HUDEP-2 (cell line): ENCODE measurements around the gene GOLGA8K.
"Not testable (repeated sequence)": the region's sequence is repeated elsewhere in the genome, so short reads cannot be mapped to it uniquely, and the experiment has no call there.

Source experiments
- DNase-seq, 76 experiments: peaks; one replicate each; lab custom pipeline; 2025; ENCODE audit not compliant: unreplicated experiment in 76 of 76; lab: John Stamatoyannopoulos, UW

GOLGA8K gene, protein sequence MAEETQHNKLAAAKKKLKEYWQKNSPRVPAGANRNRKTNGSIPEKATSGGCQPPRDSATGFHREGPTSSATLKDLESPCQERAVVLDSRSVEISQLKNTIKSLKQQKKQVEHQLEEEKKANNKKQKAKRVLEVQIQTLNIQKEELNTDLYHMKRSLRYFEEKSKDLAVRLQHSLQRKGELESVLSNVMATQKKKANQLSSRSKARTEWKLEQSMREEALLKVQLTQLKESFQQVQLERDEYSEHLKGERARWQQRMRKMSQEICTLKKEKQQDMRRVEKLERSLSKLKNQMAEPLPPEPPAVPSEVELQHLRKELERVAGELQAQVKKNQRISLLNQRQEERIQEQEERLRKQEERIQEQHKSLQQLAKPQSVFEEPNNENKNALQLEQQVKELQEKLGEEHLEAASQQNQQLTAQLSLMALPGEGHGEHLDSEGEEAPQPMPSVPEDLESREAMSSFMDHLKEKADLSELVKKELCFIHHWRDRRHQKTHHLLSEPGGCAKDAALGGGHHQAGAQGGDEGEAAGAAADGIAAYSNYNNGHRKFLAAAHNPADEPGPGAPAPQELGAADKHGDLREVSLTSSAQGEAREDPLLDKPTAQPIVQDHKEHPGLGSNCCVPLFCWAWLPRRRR

DNA sequence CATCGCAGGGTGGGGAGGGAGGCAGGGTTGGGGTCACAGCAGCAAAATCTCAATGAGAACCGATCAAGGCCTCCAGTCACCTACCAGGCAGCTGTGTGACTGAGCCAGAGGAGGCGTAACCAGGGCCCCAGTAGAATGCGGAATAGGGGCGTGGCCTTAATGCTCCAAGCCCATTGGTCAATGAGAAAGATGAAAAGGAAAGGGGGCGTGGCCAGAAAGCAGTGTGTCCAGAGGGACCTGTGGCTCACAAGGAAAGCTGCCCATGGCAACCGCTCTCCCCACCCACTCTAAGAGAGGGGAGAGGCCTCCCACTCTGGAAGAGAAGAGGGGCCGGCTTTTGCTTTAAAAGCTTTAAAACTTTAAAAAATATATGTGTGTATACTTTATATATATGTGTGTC, at the start of gene GOLGA8K:
TSS of gene GOLGA8K (minus strand) at position 101 of the 400 bp plus-strand sequence. CDS start at position 3, 98 bp downstream.
- DNase-seq = not testable (repeated sequence)

DNA sequence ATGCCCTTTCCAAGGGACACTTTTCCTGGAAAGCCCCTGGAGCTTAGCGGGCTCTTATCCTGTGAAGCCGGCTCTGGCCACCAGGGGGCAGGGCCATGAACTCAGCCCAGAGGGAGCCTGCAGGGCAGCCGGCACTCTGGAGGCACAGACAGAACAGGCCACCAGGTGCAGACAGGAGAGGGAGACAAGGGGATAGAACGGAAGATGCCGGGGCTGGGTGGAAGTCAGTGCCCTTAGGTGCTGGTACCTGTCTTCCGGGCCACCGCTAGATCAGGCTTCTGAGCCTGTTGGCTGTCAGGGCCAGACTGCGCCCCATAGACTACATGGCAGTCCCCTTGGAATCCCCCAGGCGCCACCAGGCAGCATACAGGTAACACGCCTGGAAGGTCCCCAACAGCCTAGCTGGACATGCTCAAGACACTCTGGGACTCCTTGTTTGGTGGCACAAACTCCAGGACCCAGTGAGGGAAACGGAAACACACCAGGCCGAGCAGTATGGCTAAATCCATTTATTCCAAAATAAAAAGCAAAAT, 37.4 kb upstream of the GOLGA8K start:
- DNase-seq = not testable (repeated sequence)

DNA sequence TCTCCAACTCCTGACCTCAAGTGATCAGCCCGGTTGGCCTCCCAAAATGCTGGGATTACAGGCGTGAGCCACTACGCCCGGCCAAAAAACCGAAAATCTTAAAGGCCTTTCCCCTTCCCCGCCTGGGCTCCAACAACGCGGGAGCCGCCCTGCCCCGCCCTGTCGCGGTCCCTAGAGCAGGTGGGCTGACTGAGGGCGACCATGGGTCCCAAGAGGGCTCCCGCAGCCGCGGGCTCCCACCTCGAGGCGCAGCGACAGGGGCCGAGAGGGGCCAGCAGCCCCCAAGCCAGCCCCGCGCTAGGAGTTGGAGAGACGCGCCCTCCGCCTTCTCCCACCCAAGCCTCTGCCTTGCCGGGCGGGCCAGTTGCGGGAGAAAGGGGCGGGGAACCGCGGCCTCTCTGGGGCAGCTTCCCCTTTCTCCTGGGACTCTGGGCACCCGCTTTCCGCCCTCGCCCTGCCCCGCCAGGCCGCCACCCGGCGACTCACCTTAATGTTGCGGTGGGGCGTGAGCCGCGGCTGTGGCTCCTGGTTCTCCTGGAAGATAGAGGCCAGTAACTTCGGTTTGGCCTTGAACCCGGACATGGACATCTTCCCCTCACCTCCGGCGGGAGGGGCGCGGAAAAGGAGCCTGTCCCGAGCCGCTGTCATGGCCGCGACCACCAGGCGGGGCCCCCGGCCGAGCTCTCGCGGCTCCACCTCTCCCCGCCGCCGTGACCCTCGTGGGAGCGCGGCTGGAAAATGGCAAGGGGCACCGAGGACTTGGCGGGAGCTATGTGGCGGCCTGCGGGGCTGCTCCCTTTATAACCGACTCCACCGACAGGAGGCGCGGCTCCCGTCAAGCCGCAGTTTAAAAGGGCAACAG, 31.2 kb upstream of the GOLGA8K start:
- DNase-seq = not testable (repeated sequence)

DNA sequence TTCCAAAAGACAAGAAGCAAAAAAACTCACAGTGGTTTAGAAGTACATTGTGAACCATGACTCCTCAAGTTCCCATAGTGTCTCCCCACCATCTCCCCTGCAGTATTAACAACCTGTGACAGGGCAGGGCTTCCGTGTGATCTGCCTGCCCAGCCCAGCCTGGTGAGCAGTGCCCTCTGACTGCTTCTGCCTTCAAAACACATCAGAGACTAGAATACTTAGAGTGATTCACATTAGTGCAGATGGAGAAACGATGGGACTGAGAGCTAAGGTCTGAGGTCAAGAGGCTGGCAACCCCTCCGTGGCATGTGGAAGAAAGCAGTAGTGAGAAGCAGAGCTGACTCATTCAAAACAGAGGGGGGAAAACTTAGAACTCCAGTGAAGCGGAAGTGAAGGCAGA, 24.5 kb upstream of the GOLGA8K start:
- DNase-seq = not testable (repeated sequence)

DNA sequence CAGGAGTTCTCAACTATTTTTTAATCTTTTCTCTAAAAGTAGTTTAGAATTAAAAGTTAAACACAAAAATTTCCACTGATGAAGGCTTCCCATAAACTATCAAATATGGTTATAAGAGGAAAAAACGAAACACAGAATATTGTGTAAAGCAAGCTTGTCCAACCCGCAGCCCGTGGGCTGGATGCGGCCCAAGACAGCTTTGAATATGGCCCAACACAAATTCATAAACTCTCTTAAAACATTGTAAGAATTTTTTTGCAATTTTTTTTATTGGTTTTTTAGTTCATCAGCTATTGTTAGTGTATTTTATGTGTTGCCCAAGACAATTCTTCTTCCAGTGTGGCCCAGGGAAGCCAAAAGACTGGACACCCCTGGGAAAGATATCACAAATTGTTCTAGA, 23.4 kb upstream of the GOLGA8K start:
- not testable (repeated sequence) for DNase-seq

DNA sequence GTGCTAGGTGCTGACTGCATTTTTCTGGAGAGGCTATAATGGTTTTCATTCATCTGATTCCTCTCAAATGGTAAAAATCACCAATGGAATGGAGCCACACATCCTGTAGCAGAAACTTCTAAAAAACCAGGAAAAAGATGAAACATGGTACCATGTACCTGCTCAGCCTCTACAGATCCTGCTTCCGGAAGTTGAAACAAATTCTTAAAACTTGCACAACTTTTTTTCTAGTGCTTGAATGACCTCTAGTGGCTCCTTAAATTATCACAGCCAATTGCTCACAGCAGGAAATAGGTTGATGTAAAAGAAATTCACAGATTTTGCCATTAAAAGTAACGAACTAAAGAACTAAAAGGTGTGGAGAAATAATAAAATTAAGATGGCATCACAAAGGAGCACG, 4.8 kb upstream of the GOLGA8K start:
- not testable (repeated sequence) for DNase-seq

DNA sequence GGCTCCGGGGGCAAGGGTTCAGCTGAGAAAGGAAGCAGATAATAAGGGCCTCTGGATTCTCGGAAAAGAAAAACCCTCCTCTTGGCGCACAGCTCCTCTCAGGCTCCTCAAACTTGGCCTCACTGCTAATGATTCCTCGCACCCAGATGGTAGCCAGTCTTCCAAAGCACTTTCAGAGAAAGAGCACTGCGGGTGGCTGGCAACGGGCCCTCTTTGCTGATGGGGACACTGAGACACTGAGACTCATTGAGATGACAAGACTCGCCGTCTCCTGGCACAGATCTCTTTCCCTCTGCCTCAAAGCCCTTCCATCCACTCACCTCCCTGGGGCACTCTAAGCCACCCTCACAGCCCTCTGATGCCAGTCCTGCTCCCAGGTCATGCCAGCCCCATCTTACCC, 6.6 kb downstream of the GOLGA8K start:
- DNase-seq = not testable (repeated sequence)

DNA sequence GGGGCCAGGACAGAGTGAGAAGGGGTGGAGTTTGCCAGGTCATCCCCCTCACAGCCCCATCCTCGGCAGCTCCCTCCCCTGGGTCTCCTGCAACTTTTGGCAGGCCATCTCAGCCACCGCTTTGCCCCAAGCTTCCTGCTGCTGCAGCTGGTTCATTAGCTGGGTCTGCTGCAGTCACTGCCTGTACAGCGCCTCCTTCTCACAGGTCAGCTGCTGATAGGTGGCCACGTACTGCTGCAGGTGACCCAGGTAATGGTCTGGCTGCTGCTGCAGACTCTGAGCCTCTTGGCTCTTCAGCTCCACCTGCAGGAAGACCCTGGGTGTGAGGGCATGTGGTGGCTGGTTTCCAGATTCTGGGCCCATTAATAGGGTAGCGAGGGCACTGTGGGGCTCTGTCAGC, 8.3 kb downstream of the GOLGA8K start:
- DNase-seq = not testable (repeated sequence)

DNA sequence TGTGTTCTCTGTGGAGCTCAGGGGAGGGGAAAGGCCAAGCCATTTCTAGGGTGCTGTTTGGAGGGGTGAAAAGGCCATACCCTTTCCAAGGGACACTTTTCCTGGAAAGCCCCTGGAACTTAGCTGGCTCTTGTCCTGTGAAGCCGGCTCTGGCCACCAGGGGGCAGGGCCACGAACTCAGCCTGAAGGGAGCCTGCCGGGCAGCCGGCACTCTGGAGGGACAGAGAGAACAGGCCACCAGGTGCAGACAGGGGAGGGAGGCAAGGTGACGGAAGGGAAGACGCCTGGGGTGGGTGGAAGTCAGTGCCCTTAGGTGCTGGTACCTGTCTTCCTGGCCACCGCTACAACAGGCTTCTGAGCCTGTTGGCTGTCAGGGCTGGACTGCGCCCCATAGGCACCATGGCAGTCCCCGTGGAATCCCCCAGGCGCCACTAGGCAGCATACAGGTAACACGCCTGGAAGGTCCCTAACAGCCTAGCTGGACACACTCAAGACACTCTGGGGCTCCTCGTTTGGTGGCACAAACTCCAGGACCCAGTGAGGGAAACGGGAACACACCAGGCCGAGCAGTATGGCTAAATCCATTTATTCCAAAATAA, 14.9 kb downstream of the GOLGA8K start:
- not testable (repeated sequence) for DNase-seq

DNA sequence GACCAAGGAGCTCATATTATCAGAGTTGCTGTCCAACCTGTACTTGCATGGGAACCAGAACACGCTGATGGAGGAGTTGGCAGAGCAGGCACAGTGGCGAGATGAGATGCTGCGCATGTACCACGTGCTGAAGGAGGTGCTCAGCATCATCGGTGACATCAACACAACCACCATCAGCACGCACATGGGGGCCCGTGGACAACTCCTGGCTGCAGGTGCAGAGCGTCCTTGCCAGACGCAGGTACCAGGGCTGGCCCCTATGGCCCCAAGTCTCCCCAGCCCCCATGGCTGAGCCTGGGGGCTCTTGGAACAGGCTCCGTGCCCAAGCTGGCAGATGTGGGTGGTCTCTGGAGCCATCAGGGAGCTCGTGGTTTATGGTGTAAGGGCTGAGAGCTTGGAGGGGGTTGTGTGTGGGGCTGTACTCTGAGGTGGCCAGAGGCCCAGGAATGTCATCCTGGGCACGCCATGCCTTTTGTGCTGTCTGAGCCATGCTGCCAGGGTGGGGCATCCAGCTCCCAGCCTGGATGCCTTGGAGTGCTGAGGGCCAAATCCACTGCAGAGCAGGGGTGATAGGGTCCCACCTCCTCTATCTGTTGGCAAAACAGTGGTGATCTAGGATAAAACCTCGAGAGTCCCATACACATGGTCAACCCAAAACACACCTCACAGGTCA, 17.1 kb downstream of the GOLGA8K start:
- DNase-seq = not testable (repeated sequence)

DNA sequence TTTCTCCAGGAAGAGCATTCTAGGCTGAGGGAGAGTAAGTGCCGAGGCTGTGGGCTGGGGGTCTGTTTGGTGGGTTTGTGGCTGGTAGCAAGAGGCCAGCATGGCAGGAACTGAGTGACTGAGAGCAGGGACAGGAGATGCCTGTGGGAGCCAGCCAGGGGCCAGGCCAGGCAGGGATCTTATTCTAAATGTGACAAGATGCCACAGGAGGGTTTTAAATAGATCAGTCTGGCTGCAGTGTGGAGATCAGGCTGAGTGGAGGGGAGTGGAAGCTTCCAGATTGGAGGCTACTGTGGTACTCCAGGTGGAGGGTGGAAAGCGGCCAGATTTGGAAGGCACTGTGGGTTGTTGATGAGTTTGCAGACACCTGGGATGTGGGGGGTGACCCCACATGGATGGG, 28.9 kb downstream of the GOLGA8K start:
- DNase-seq = not testable (repeated sequence)

DNA sequence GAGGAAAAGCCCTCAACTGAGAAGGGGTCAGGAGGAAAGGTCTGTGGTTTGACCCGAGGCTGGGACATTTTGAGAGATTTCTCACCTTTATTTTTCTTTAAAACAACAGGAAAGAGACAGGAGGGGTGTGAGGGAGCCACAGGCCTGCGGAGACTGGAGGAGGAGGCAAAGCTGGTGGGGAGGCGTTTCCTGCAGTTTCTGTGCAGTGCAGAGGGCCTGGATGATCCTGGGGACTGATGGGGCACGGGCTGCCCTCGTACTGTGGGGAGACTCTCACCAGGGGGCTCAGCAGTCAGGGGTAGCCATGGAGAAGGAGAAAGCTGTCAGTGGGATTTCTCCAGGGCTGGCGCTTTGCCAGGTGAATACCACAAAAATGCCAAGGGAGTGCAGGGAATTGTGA, 29.4 kb downstream of the GOLGA8K start:
- DNase-seq = not testable (repeated sequence)

DNA sequence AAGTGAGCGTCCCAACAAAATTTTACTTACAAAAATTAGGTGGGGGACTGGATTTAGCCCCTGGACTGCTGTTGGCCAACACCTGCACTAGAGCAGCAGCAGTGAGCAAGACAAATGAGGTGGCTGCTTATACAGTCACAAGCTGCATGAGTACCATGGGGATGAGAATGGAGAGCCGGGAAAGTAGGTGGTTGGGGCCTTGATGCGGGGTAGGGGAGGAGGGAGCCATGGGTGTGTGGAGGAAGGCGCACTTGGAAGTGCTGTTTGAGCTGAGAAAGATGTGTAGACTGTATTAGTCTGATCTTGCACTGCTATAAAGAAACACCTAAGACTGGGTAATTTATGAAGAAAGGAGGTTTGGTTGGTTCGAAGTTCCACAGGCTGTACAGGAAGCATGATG, 31.0 kb downstream of the GOLGA8K start:
- not testable (repeated sequence) for DNase-seq

DNA sequence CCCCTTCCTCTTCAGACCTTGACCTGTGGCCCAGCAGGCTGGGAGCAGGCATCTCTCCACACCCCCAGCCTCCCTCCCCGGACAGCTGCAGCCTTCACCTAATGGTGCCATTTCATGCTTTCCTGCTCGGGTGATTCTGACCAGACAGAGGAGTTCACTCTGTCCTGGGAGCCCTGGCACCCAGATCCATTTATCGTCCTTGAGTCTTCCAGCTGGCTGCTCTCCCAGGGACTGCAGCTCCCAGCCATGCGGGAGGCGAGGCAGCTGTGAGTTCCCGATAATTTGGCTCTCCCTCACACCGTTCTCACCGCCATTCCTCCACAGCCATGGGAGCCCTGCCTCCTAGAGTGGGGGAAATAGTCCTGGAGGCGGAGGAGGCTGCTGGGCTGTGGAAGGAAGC, 32.6 kb downstream of the GOLGA8K start:
- not testable (repeated sequence) for DNase-seq

DNA sequence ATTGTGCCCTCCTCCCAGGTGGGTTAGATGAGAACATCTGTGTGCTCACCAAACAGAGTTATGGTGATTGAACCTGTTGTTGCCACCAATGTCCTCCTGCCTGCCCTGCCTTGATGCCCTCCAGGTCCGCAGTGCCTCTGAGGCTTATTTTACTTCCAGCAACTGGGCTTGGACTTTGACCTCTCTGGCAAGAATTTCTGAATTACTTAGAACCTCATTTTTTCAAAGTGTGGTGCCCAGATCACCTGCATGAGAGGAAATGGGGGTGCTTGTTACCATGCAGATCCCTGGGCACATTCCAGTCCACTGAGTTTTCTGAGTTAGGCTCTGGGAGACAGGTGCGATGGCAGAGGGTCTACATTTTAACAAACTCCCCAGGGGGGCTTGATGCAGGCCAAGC, 33.0 kb downstream of the GOLGA8K start:
- not testable (repeated sequence) for DNase-seq

DNA sequence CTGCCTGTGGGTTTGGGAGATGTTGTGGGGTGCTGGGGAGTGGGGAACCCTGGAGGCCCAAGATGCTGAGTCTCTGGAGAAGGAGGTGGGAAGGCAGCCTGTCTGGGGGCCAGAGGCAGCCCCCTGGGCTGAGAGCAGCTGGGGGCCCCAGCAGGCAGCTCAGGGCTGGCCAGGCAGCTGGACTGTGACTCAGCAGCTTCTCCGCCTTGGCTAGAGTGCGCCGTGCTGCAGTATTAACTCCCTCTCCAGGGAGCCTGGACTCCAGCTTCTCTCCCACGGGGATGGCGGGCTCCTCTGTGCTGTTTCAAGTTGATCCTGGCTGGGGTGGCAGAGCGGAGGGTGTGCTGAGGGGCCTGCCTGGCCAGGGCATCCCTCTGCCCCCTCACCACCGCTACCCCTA, 36.6 kb downstream of the GOLGA8K start:
- not testable (repeated sequence) for DNase-seq

DNA sequence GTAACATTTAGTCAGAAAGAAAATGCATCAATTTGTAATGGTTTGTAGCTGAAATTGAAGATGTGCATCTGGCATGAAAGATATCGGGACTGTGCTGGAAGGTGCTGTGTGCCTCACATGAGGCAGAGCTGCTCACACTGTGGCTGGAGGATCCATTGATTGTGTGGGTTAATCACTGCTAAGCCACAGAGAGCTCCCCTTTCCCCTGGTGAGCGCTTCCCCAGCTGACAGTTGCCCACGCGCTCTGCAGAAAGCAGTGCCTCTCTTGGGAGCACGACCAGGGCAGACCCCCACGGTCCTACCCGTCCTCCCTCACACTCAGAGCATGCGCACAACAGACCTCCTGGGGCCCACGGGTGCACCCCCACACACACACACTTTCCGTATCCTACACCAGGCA, 37.1 kb downstream of the GOLGA8K start:
- not testable (repeated sequence) for DNase-seq

DNA sequence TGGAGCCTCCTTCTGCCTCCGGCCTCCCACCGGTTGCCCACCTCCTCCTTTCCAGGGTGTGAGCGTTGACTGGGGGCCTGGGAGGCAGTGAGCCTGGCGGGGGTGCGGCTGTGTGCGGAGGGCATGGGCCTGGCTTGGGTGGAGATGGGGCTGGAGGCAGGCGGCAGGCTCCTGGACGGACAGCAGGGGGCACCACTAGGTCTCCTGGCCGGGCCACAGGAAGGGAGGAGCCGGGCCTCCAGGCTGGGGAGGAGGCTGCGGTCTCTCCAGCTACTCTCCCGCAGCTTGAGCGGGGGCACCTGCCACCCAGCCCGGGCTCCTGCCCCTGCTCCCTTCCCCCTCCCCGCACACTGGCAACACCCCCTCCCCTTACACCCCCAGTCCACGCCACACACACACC, 38.1 kb downstream of the GOLGA8K start:
- DNase-seq = not testable (repeated sequence)

DNA sequence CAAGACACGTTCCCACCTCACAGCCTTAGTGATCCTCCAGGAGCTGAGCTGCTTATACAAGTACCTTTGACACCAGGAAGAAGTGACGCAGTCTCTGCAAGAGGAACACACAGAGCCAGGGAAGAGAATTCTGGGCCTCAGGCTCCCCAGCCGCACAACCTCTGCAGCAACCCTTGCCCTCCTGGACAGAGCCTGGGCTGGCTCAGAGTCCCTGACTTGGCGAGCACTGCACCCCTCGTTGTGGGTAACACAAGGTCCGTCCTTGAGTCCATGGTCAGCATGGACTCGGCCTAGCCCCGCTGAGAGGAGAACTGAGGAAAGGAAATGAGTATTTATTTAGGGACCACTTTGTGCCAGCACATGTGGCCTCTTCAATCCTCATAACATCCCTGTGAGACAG, 39.6 kb downstream of the GOLGA8K start:
- DNase-seq = not testable (repeated sequence)

DNA sequence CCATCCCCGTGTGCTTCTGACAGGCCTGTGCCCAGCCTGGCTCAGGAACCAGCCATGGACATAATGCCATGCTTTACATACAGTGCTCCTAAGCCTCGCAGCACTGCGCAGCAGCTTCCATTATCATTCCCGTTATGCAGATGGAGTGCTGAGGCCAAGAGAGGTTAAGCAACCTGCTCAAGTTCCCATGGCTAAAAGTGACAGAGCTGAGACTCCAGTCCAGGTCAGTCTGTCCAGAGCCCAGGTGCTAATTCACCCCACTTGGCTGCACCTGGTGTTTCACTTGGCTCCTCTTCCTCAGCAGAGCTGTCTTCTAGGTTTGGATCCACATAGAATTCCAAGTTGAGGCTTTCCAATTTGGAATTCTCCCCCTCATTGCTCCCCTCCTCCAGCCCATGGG, 41.4 kb downstream of the GOLGA8K start:
- not testable (repeated sequence) for DNase-seq
